ENCODE data around the gene UNC45A. TPM values are rescaled to one million over a fixed set of nuclear protein-coding genes. Genes with fewer than 3 reads are reported as not detected.

The UNC45A gene
- total RNA-seq, 1 donor from 2014 or later = 67.0 TPM

GRCh38 chr15:90962021-90962420 lies 26.9 kb downstream of the UNC45A start:
- Mint-ChIP-seq H3K4me1 (peaks cover 12% of the 10 kb centered on the region), H3K4me3 (no peak overlapping the region), H3K27me3 (no peaks in the 10 kb centered on the region), H3K27ac (no peak overlapping the region), H3K36me3 (ENCODE audit: low read depth) (peaks cover 55% of the 10 kb centered on the region), H3K9me3 (no peaks in the 10 kb centered on the region)
- intact Hi-C loops (cut with micrococcal nuclease) = no loop called here
- DNase-seq = no peak

GRCh38 chr15:90966262-90966661 lies 31.2 kb downstream of the UNC45A start:
- DNase-seq = no peak
- no peak overlapping the region for H3K4me3 Mint-ChIP-seq
- no peaks in the 10 kb centered on the region for H3K9me3 Mint-ChIP-seq
- no peak overlapping the region for H3K27ac Mint-ChIP-seq
- intact Hi-C loops (cut with micrococcal nuclease) = no loop called here
- no peaks in the 10 kb centered on the region for H3K27me3 Mint-ChIP-seq
- peaks cover 5% of the 10 kb centered on the region for H3K4me1 Mint-ChIP-seq
- peaks cover 65% of the 10 kb centered on the region for H3K36me3 Mint-ChIP-seq (ENCODE audit: low read depth)

GRCh38 chr15:90967206-90967605 lies 32.1 kb downstream of the UNC45A start:
- H3K27ac Mint-ChIP-seq = no peak overlapping the region
- intact Hi-C loops (cut with micrococcal nuclease) = no loop called here
- DNase-seq = no peak
- peaks cover 60% of the 10 kb centered on the region for H3K36me3 Mint-ChIP-seq (ENCODE audit: low read depth)
- no peaks in the 10 kb centered on the region for H3K27me3 Mint-ChIP-seq
- no peak overlapping the region for H3K4me3 Mint-ChIP-seq
- H3K9me3 Mint-ChIP-seq = no peaks in the 10 kb centered on the region
- H3K4me1 Mint-ChIP-seq = peaks cover 5% of the 10 kb centered on the region

GRCh38 chr15:90968434-90968833 lies 33.3 kb downstream of the UNC45A start:
- H3K4me3 Mint-ChIP-seq = no peak overlapping the region
- H3K9me3 Mint-ChIP-seq = no peaks in the 10 kb centered on the region
- no peak overlapping the region for H3K27ac Mint-ChIP-seq
- peaks cover 60% of the 10 kb centered on the region for H3K36me3 Mint-ChIP-seq (ENCODE audit: low read depth)
- H3K4me1 Mint-ChIP-seq = peaks cover under 1% of the 10 kb centered on the region
- no peaks in the 10 kb centered on the region for H3K27me3 Mint-ChIP-seq
- intact Hi-C loops (cut with micrococcal nuclease) = no loop called here
- no peak for DNase-seq

GRCh38 chr15:90970274-90970673 lies 35.2 kb downstream of the UNC45A start:
- no peak overlapping the region for H3K4me3 Mint-ChIP-seq
- DNase-seq = no peak
- H3K36me3 Mint-ChIP-seq (ENCODE audit: low read depth) = peaks cover 64% of the 10 kb centered on the region
- H3K27me3 Mint-ChIP-seq = no peaks in the 10 kb centered on the region
- no peaks in the 10 kb centered on the region for H3K9me3 Mint-ChIP-seq
- intact Hi-C loops (cut with micrococcal nuclease) = no loop called here
- no peaks in the 10 kb centered on the region for H3K4me1 Mint-ChIP-seq
- no peak overlapping the region for H3K27ac Mint-ChIP-seq

GRCh38 chr15:90972133-90972532 lies 37.0 kb downstream of the UNC45A start:
- Mint-ChIP-seq H3K36me3 (ENCODE audit: low read depth) (peaks cover 63% of the 10 kb centered on the region), H3K4me3 (no peak overlapping the region), H3K27me3 (no peaks in the 10 kb centered on the region), H3K27ac (no peak overlapping the region), H3K4me1 (no peaks in the 10 kb centered on the region), H3K9me3 (no peaks in the 10 kb centered on the region)
- intact Hi-C loops (cut with micrococcal nuclease) = no loop called here
- DNase-seq = no peak

GRCh38 chr15:90974216-90974615 lies 39.1 kb downstream of the UNC45A start:
- Mint-ChIP-seq H3K36me3 (ENCODE audit: low read depth) (peaks cover 58% of the 10 kb centered on the region), H3K27me3 (no peaks in the 10 kb centered on the region), H3K9me3 (no peaks in the 10 kb centered on the region), H3K4me3 (no peak overlapping the region), H3K27ac (no peak overlapping the region), H3K4me1 (no peaks in the 10 kb centered on the region)
- no peak for DNase-seq
- intact Hi-C loops (cut with micrococcal nuclease) = no loop called here

GRCh38 chr15:90979582-90979981 lies 44.5 kb downstream of the UNC45A start:
- Mint-ChIP-seq H3K36me3 (ENCODE audit: low read depth) (peaks cover 75% of the 10 kb centered on the region), H3K4me3 (no peak overlapping the region), H3K4me1 (peaks cover 21% of the 10 kb centered on the region), H3K27me3 (no peaks in the 10 kb centered on the region), H3K27ac (peak overlapping the region; percentile 25), H3K9me3 (no peaks in the 10 kb centered on the region)
- no peak for DNase-seq
- intact Hi-C loops (cut with micrococcal nuclease) = no loop called here

- Mint-ChIP-seq H3K27me3 (no peaks in the 10 kb centered on the region), H3K36me3 (ENCODE audit: low read depth) (peaks cover 67% of the 10 kb centered on the region), H3K9me3 (no peaks in the 10 kb centered on the region), H3K4me3 (no peak overlapping the region), H3K27ac (peak overlapping the region; percentile 80), H3K4me1 (peaks cover 26% of the 10 kb centered on the region)
- intact Hi-C loops (cut with micrococcal nuclease) = no loop called here
- DNase-seq = no peak
These were observed 46.6 kb downstream of the UNC45A start for GRCh38 chr15:90981681-90982080.

GRCh38 chr15:90982135-90982534 lies 47.0 kb downstream of the UNC45A start:
- H3K27me3 Mint-ChIP-seq = no peaks in the 10 kb centered on the region
- H3K9me3 Mint-ChIP-seq = no peaks in the 10 kb centered on the region
- H3K36me3 Mint-ChIP-seq (ENCODE audit: low read depth) = peaks cover 67% of the 10 kb centered on the region
- intact Hi-C loops (cut with micrococcal nuclease) = no loop called here
- peaks cover 28% of the 10 kb centered on the region for H3K4me1 Mint-ChIP-seq
- no peak for DNase-seq
- H3K4me3 Mint-ChIP-seq = no peak overlapping the region
- peak overlapping the region; percentile 80 for H3K27ac Mint-ChIP-seq

GRCh38 chr15:90986790-90987507 lies 51.9 kb downstream of the UNC45A start:
- H3K4me1 Mint-ChIP-seq = peaks cover 47% of the 10 kb centered on the region
- H3K9me3 Mint-ChIP-seq = no peaks in the 10 kb centered on the region
- no peak overlapping the region for H3K4me3 Mint-ChIP-seq
- no peaks in the 10 kb centered on the region for H3K27me3 Mint-ChIP-seq
- H3K27ac Mint-ChIP-seq = peak overlapping the region; percentile 72
- DNase-seq = no peak
- intact Hi-C loops (cut with micrococcal nuclease) = no loop called here
- H3K36me3 Mint-ChIP-seq (ENCODE audit: low read depth) = peaks cover 35% of the 10 kb centered on the region

- peaks cover 47% of the 10 kb centered on the region for H3K4me1 Mint-ChIP-seq
- intact Hi-C loops (cut with micrococcal nuclease) = no loop called here
- no peak for DNase-seq
- peak overlapping the region; percentile 49 for H3K27ac Mint-ChIP-seq
- H3K36me3 Mint-ChIP-seq (ENCODE audit: low read depth) = peaks cover 32% of the 10 kb centered on the region
- no peaks in the 10 kb centered on the region for H3K9me3 Mint-ChIP-seq
- H3K4me3 Mint-ChIP-seq = no peak overlapping the region
- no peaks in the 10 kb centered on the region for H3K27me3 Mint-ChIP-seq
These were observed 52.6 kb downstream of the UNC45A start for GRCh38 chr15:90987561-90988141.

- peak overlapping the region; percentile 43 for H3K27ac Mint-ChIP-seq
- intact Hi-C loops (cut with micrococcal nuclease) = no loop called here
- DNase-seq = no peak
- H3K9me3 Mint-ChIP-seq = no peaks in the 10 kb centered on the region
- no peaks in the 10 kb centered on the region for H3K27me3 Mint-ChIP-seq
- H3K4me1 Mint-ChIP-seq = peaks cover 44% of the 10 kb centered on the region
- H3K4me3 Mint-ChIP-seq = peak overlapping the region; percentile 18
- H3K36me3 Mint-ChIP-seq (ENCODE audit: low read depth) = peaks cover 27% of the 10 kb centered on the region
These were observed 53.2 kb downstream of the UNC45A start for GRCh38 chr15:90988296-90988695.

GRCh38 chr15:90989040-90989768 lies 54.1 kb downstream of the UNC45A start:
- peaks cover 42% of the 10 kb centered on the region for H3K4me1 Mint-ChIP-seq
- intact Hi-C loops (cut with micrococcal nuclease) = no loop called here
- no peaks in the 10 kb centered on the region for H3K9me3 Mint-ChIP-seq
- H3K27me3 Mint-ChIP-seq = no peaks in the 10 kb centered on the region
- H3K4me3 Mint-ChIP-seq = no peak overlapping the region
- DNase-seq = no peak
- H3K36me3 Mint-ChIP-seq (ENCODE audit: low read depth) = peaks cover 18% of the 10 kb centered on the region
- peak overlapping the region; percentile 43 for H3K27ac Mint-ChIP-seq
